GM10266 (cell line): ENCODE results near the gene ACTR1B.
"Not testable (repeated sequence)": the region's sequence is repeated elsewhere in the genome, so short reads cannot be mapped to it uniquely, and the experiment has no call there.

ENCODE experiments used
- DNase-seq: peaks from one replicate; pipeline ENCODE4 v3.0.0; 2012; ENCODE audit errors: extremely low spot score
- CTCF ChIP-seq: IDR thresholded peaks from 2 replicates; pipeline ENCODE4 v1.5.1; 2012; ENCODE audit warnings: mild to moderate bottlenecking, low read depth; ENCODE audit not compliant: control insufficient read depth, insufficient read depth; ENCODE audit errors: missing control alignments

ACTR1B gene

GRCh38 chr2:97678298-97678697 is 14.5 kb upstream of the ACTR1B start:
- DNase-seq = no peak

DNA sequence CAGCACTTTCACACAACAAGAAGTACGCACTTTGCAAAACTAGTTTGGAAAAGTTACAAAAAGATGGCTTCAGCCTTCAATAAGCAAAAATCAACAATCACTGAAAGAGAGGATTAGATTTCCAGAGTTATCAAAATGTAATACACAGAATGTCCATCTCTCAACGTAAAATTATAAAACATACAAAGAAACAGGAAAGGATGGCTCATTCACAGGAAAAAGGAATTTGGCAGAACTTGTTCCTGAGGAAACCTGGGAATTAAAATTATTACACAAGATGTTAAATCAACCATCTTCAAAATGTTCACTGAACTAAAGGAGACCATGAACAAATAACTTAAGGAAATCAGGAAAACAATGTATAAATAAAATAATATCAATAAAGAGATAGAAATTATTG is 13.6 kb upstream of the ACTR1B start:
- DNase-seq = no peak
- no peak for TF ChIP-seq CTCF

More at GRCh38 chr2:97678298-97678697, 14.5 kb upstream of the ACTR1B start:
- TF ChIP-seq CTCF = no peak

DNA sequence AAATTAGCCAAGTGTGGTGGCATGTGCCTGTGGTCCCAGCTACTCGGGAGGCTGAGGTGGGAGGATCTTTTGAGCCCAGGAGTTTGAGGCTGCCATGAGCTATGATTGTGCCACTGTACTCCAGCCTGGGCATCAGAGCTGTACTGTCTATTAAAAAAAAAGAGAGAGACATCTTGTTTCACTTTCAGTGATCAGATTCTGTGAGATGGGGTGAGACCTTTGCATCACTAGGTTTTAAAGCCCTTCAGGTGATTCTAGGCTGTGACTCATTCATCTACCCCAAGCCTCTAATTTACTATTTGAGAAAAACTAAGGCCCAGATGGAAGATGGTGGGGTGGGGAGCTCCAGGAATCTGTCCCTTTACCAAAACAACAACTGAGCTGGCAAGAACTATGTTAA is 12.8 kb upstream of the ACTR1B start:
- DNase-seq = no peak
- TF ChIP-seq CTCF = no peak

DNA sequence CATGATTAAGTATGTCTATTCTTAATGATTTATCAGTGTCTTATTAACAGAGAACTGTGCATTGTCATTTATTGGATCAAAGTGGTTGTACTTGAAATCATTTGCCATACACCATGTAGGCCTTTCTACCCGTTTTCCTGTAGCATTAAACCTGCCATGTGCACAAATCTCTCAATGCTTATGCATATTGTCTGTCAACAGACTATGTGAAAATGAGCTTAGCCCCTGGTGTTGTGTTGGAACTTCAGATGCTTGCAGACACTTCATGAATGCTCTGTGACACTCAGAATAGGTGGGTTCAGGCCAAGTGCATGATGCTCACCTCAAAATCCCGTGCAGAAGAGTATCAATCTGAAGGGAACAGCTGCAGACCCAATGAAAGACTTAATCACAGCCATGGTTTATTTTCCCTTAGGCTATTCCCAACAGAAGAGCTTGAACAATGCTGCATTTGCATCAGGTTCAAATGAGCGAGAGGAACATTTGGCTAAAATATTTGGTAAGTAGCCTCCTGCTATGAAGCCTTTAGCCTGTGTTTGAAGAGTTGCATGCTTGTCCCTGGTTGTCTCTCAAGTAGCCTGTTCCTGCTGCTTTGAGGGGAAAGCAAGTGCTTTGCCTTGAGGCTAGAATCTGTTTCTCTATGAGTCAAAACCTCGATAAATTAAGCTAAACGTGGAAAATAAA is 11.7 kb upstream of the ACTR1B start:
- no peak for TF ChIP-seq CTCF
- no peak for DNase-seq

DNA sequence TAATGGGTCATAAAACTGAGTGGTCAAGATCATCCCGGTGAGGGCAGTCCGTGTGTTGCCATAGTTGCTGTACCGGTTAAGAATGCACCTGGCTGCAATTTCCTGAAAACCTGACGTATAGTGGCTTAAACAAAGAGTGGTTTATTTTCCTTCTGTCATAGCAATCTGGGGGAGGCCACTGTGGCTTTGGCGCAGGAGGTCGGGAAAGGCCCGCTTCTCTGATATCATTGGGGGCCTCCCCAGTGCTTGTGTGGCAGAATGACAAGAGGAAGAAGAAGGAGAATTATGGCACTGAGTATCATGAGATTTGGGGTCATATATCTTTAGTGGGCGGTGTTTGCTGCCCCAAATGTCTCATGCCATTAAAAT is 10.1 kb upstream of the ACTR1B start:
- no peak for DNase-seq
- no peak for TF ChIP-seq CTCF

- no peak for TF ChIP-seq CTCF
- DNase-seq = no peak
These were observed 9.5 kb upstream of the ACTR1B start for GRCh38 chr2:97673182-97673914.

- not testable (repeated sequence) for DNase-seq
These were observed 8.8 kb upstream of the ACTR1B start for GRCh38 chr2:97672606-97673140.

DNA sequence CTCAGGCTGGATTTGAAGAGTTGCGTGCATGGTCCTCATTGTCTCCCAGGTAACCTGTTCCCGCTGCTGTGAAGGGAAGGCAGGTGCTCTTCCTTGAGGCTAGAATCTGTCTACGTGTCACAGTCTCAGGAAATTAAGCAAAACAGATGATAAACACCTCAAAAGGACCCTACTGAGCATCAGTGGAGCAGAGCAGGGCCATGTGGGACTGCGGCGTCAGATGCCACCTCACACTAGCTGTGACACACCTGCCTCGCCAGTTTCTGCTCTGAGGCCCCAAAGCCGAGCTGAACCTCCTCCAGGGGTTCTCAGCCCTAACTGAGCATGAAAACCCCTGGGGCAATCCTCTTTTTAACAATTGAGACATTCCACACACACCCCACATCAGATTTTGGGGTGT is 7.7 kb upstream of the ACTR1B start:
- DNase-seq = no peak
- TF ChIP-seq CTCF = no peak
